CD14-positive monocyte (primary cell): ENCODE results near the gene CDK17. TPM values are rescaled to one million over a fixed set of nuclear protein-coding genes. Genes with fewer than 3 reads are reported as not detected.

ENCODE experiments used
- DNase-seq, 3 donors: peaks; one replicate each; pipeline ENCODE4 v3.0.0-alpha.2; 2011 to 2022
- H2AFZ ChIP-seq: 2 replicates; pipeline ENCODE4 v1.6.0; 2012; ENCODE audit warnings: mild to moderate bottlenecking, low read depth, low read length, inconsistent platforms; ENCODE audit not compliant: insufficient read depth, poor library complexity, severe bottlenecking
- H3K27ac ChIP-seq, 2 donors: 1 replicate in 1 of 2; 2 replicates in 1 of 2; pipeline ENCODE4 v1.5.1; 2012 to 2013; ENCODE audit warnings: low read length in 2 of 2, control low read depth in 1 of 2, inconsistent platforms in 1 of 2, low read depth in 1 of 2, mild to moderate bottlenecking in 1 of 2
- H3K27me3 ChIP-seq, 2 donors: one replicate each; pipeline versions ENCODE4 v1.6.0 to v1.6.1; 2011 to 2013; ENCODE audit warnings: low read length in 2 of 2; ENCODE audit not compliant: control insufficient read depth in 2 of 2, insufficient read depth in 2 of 2
- H3K36me3 ChIP-seq, 2 donors: replicated peaks in 1 of 2; 1 replicate in 1 of 2; 2 replicates in 1 of 2; pipeline versions ENCODE4 v1.5.1 to v1.6.1; 2012 to 2013; ENCODE audit warnings: low read length in 2 of 2, control low read depth in 1 of 2, inconsistent platforms in 1 of 2, mild to moderate bottlenecking in 1 of 2; ENCODE audit not compliant: insufficient read depth in 2 of 2, control insufficient read depth in 1 of 2
- H3K4me1 ChIP-seq, 2 donors: 1 replicate in 1 of 2; 2 replicates in 1 of 2; pipeline versions ENCODE4 v1.5.1 to v1.6.1; 2012 to 2013; ENCODE audit warnings: low read length in 2 of 2, control low read depth in 1 of 2, inconsistent platforms in 1 of 2, mild to moderate bottlenecking in 1 of 2, moderate library complexity in 1 of 2; ENCODE audit not compliant: insufficient read depth in 2 of 2, control insufficient read depth in 1 of 2
- H3K4me2 ChIP-seq: replicated peaks from 2 replicates; pipeline ENCODE3; 2012; ENCODE audit warnings: low read length, moderate library complexity, mild to moderate bottlenecking; ENCODE audit not compliant: poor library complexity, severe bottlenecking; ENCODE audit errors: extremely low read depth
- H3K4me3 ChIP-seq, 3 experiments: fragments of 200-600 bp in 1 of 3; sonication (generic) in 1 of 3; replicated peaks in 1 of 3; 1 replicate in 2 of 3; 2 replicates in 1 of 3; pipeline ENCODE4 v1.5.1; 2011 to 2013; ENCODE audit warnings: low read length in 3 of 3, mild to moderate bottlenecking in 3 of 3, control low read depth in 2 of 3, low read depth in 2 of 3, inconsistent platforms in 1 of 3, moderate library complexity in 1 of 3
- H3K79me2 ChIP-seq: 2 replicates; pipeline ENCODE4 v1.6.0; 2012; ENCODE audit warnings: mild to moderate bottlenecking, control low read depth, inconsistent platforms, low read length, moderate library complexity; ENCODE audit not compliant: insufficient read depth
- H3K9ac ChIP-seq: 2 replicates; pipeline ENCODE4 v1.6.0; 2017; ENCODE audit warnings: low read length, mild to moderate bottlenecking; ENCODE audit not compliant: insufficient read depth, poor library complexity, severe bottlenecking
- H3K9me3 ChIP-seq, 2 donors: replicated peaks in 1 of 2; 1 replicate in 1 of 2; 2 replicates in 1 of 2; pipeline versions ENCODE4 v1.5.1 to v1.6.1; 2012 to 2013; ENCODE audit warnings: low read length in 2 of 2, control low read depth in 1 of 2; ENCODE audit not compliant: control insufficient read depth in 1 of 2, insufficient read depth in 1 of 2
- H4K20me1 ChIP-seq: 2 replicates; pipeline ENCODE4 v1.6.0; 2012; ENCODE audit warnings: mild to moderate bottlenecking, low read length, control low read depth, moderate library complexity; ENCODE audit not compliant: insufficient read depth
- H3K27ac Mint-ChIP-seq, 7 donors: one replicate each; pipeline ENCODE4 v1.8.0; 2020; ENCODE audit warnings: mild to moderate bottlenecking in 7 of 7, mixed read lengths in 7 of 7, moderate library complexity in 6 of 7, inconsistent platforms in 2 of 7
- H3K27me3 Mint-ChIP-seq, 3 donors: one replicate each; pipeline ENCODE4 v1.8.0; 2021 to 2022; ENCODE audit warnings: low read depth in 3 of 3, mild to moderate bottlenecking in 3 of 3, mixed read lengths in 3 of 3, moderate library complexity in 3 of 3, inconsistent platforms in 1 of 3
- H3K36me3 Mint-ChIP-seq, 2 donors: one replicate each; pipeline ENCODE4 v1.8.0; 2020; ENCODE audit warnings: mixed read lengths in 2 of 2, inconsistent platforms in 1 of 2, mild to moderate bottlenecking in 1 of 2
- H3K4me1 Mint-ChIP-seq: one replicate; pipeline ENCODE4 v1.8.0; 2020; ENCODE audit warnings: mild to moderate bottlenecking, mixed read lengths
- H3K4me3 Mint-ChIP-seq, 2 donors: one replicate each; pipeline ENCODE4 v1.8.0; 2020; ENCODE audit warnings: mild to moderate bottlenecking in 2 of 2, mixed read lengths in 2 of 2, moderate library complexity in 1 of 2
- H3K9me3 Mint-ChIP-seq, 7 donors: one replicate each; pipeline ENCODE4 v1.8.0; 2020 to 2022; ENCODE audit warnings: mixed read lengths in 7 of 7, mild to moderate bottlenecking in 6 of 7, moderate library complexity in 6 of 7, inconsistent platforms in 2 of 7
- CTCF ChIP-seq: fragments of 200-600 bp; IDR thresholded peaks from one replicate; pipeline ENCODE4 v1.8.0; 2022; ENCODE audit warnings: antibody characterized with exemption, mild to moderate bottlenecking
- WGBS: methylation state at CpG from one replicate; pipeline ENCODE4 v1.1.5; 2013; ENCODE audit warnings: missing lambda C conversion rate; ENCODE audit not compliant: insufficient coverage; 5-methylcytosine and 5-hydroxymethylcytosine counted together
- intact Hi-C, 2 donors: fragments of 100-400 bp; cut with micrococcal nuclease; formaldehyde crosslinking; loops; one replicate each; pipeline versions ENCODE4 v1.15.0 to v1.15.1; 2023
- polyA plus RNA-seq, 3 donors: library from polyadenylated mRNA; depleted of rRNA in 1 of 3; unstranded in 2 of 3; stranded (reverse) in 1 of 3; fragments of 300-500 nt in 2 of 3; fragments of >200 nt in 1 of 3; fragmentation: Illumina TruSeq in 2 of 3; gene quantifications; 1 replicate in 2 of 3; 2 replicates in 1 of 3; pipeline ENCODE4 v1.2.3, GENCODE V29; 2012 to 2021

The CDK17 gene
- polyA plus RNA-seq, 3 donors: 3.6 to 6.9 (median 6.4) TPM

- 67% methylated on average over 3 of the region's 7 CpGs for WGBS
- Histone ChIP-seq H3K9me3 (no peaks in the 10 kb centered on the region), H3K27me3 (no peaks in the 10 kb centered on the region), H3K27ac (peak overlapping the region in 1 of 2 donors; percentile 73), H3K9ac (no peak overlapping the region), H3K4me1 (peaks cover 13 to 14% of the 10 kb centered on the region in 2 donors), H3K79me2 (no peaks in the 10 kb centered on the region), H3K36me3 (no peaks in the 10 kb centered on the region), H3K4me2 (no peak overlapping the region), H4K20me1 (no peaks in the 10 kb centered on the region), H3K4me3 (no peak overlapping the region), H2AFZ (no peak overlapping the region)
- intact Hi-C loops: no loop called here
- no peak for TF ChIP-seq CTCF
- H3K9me3 Mint-ChIP-seq: peaks cover 0 to 2% (median 0%) of the 10 kb centered on the region in 7 donors
- no peaks in the 10 kb centered on the region for H3K36me3 Mint-ChIP-seq
- peak overlapping the region in 4 of 7 donors; percentile 23 to 84 (median 74) for H3K27ac Mint-ChIP-seq
- DNase-seq: peak; percentile 77 to 96 (median 93)
- no peak overlapping the region for H3K4me3 Mint-ChIP-seq
- H3K4me1 Mint-ChIP-seq: peaks cover 11% of the 10 kb centered on the region
- peaks cover 0 to 4% (median 2%) of the 10 kb centered on the region in 3 donors for H3K27me3 Mint-ChIP-seq
Measured at GRCh38 chr12:96416033-96416799, 16.0 kb upstream of the CDK17 start.

GRCh38 chr12:96414637-96415036 lies 14.4 kb upstream of the CDK17 start:
- no peaks in the 10 kb centered on the region for H3K27me3 ChIP-seq
- no peak overlapping the region for H3K27ac ChIP-seq
- H4K20me1 ChIP-seq: no peaks in the 10 kb centered on the region
- no CpG with 5 or more reads among the region's 1 CpG for WGBS
- H3K36me3 Mint-ChIP-seq: no peaks in the 10 kb centered on the region
- TF ChIP-seq CTCF: no peak
- peaks cover 12 to 19% of the 10 kb centered on the region in 2 donors for H3K4me1 ChIP-seq
- no peak overlapping the region for H3K4me2 ChIP-seq
- peaks cover 0 to 4% (median 2%) of the 10 kb centered on the region in 3 donors for H3K27me3 Mint-ChIP-seq
- H3K4me3 Mint-ChIP-seq: no peak overlapping the region
- H3K4me1 Mint-ChIP-seq: peaks cover 7% of the 10 kb centered on the region
- intact Hi-C loops: no loop called here
- no peaks in the 10 kb centered on the region for H3K36me3 ChIP-seq
- no peak for DNase-seq
- H3K27ac Mint-ChIP-seq: no peak overlapping the region
- no peaks in the 10 kb centered on the region for H3K79me2 ChIP-seq
- H2AFZ ChIP-seq: no peak overlapping the region
- no peaks in the 10 kb centered on the region for H3K9me3 ChIP-seq
- no peak overlapping the region for H3K9ac ChIP-seq
- H3K9me3 Mint-ChIP-seq: peaks cover 0 to 2% (median 0%) of the 10 kb centered on the region in 7 donors
- no peak overlapping the region for H3K4me3 ChIP-seq
